PC-9 (cell line): ENCODE results near the gene GLMN.

Source experiments
- CTCF ChIP-seq: fragments of 200-600 bp; sonication (generic); conservative IDR thresholded peaks from 2 replicates; pipeline ENCODE4 v1.6.1; 2017; ENCODE audit warnings: mixed run types, antibody characterized with exemption, mild to moderate bottlenecking, moderate library complexity
- EZH2 ChIP-seq: fragments of 200-600 bp; sonication (generic); IDR thresholded peaks from 2 replicates; pipeline ENCODE4 v1.8.0; 2017; ENCODE audit warnings: antibody characterized with exemption, low read depth

- no peak for TF ChIP-seq EZH2
- no peak for TF ChIP-seq CTCF
Measured at GRCh38 chr1:92324784-92325183, 26.0 kb upstream of the GLMN start.
